Caco-2 (cell line): Measurements from ENCODE around the gene KLHL33. TPM values are rescaled to one million over a fixed set of nuclear protein-coding genes. Genes with fewer than 3 reads are reported as not detected.

Source experiments
- BruUV-seq: library from RNA; stranded (reverse); fragments of 400-500 nt; replicated peaks from 2 replicates; lab custom pipeline; 2021; lab: Mats Ljungman, UMichigan
- CTCF ChIA-PET: fragments of 300-600 bp; sonication (Branson Sonifier 250); formaldehyde crosslinking; loops from one replicate; lab custom pipeline; 2022; ENCODE audit warnings: antibody characterized with exemption; lab: Charles Lee
- POLR2A ChIA-PET: fragments of 300-600 bp; sonication (Branson Sonifier 250); formaldehyde crosslinking; loops from one replicate; lab custom pipeline; 2022; ENCODE audit warnings: antibody characterized with exemption; lab: Charles Lee
- DNase-seq, 2 experiments: peaks; one replicate each; pipeline versions ENCODE4 v3.0.0 to v3.0.0-alpha.2; 2020 to 2022
- H3K27me3 ChIP-seq: replicated peaks from 2 replicates; pipeline ENCODE4 v1.6.0; 2011; ENCODE audit warnings: low read length; ENCODE audit not compliant: control insufficient read depth, insufficient read depth
- H3K36me3 ChIP-seq: 2 replicates; pipeline ENCODE4 v1.5.1; 2011; ENCODE audit warnings: low read length; ENCODE audit not compliant: control insufficient read depth, insufficient read depth
- H3K4me1 ChIP-seq: fragments of 250-450 bp; sonication (Bioruptor Pico); 2 replicates; pipeline ENCODE4 v1.5.1; 2020; ENCODE audit warnings: mild to moderate bottlenecking
- H3K4me3 ChIP-seq: 2 replicates; pipeline ENCODE4 v1.5.1; 2011; ENCODE audit warnings: low read depth, mild to moderate bottlenecking, control low read depth, low read length
- H3K9me3 ChIP-seq: fragments of 250-450 bp; sonication (Bioruptor Pico); 2 replicates; pipeline ENCODE4 v1.5.1; 2020; ENCODE audit warnings: mild to moderate bottlenecking, moderate library complexity
- H3K27ac Mint-ChIP-seq: one replicate; pipeline ENCODE4 v1.8.0; 2022; ENCODE audit warnings: mixed read lengths; ENCODE audit not compliant: unreplicated experiment
- H3K27me3 Mint-ChIP-seq: one replicate; pipeline ENCODE4 v1.8.0; 2022; ENCODE audit warnings: mixed read lengths; ENCODE audit not compliant: insufficient read depth, unreplicated experiment
- H3K36me3 Mint-ChIP-seq: one replicate; pipeline ENCODE4 v1.8.0; 2022; ENCODE audit warnings: mild to moderate bottlenecking, mixed read lengths; ENCODE audit not compliant: insufficient read depth, unreplicated experiment
- H3K4me1 Mint-ChIP-seq: one replicate; pipeline ENCODE4 v1.8.0; 2022; ENCODE audit warnings: low read depth, mixed read lengths; ENCODE audit not compliant: unreplicated experiment
- H3K4me3 Mint-ChIP-seq: one replicate; pipeline ENCODE4 v1.8.0; 2022; ENCODE audit warnings: mild to moderate bottlenecking, moderate library complexity, mixed read lengths; ENCODE audit not compliant: unreplicated experiment
- H3K9me3 Mint-ChIP-seq: one replicate; pipeline ENCODE4 v1.8.0; 2022; ENCODE audit warnings: mixed read lengths; ENCODE audit not compliant: unreplicated experiment
- intact Hi-C: fragments of 100-400 bp; cut with micrococcal nuclease; formaldehyde crosslinking; loops from one replicate; pipeline ENCODE4 v1.10.0; 2022; ENCODE audit not compliant: unreplicated experiment
- total RNA-seq: library from RNA; stranded (reverse); gene quantifications from 2 replicates; pipeline ENCODE4 v1.2.3, GENCODE V29; 2022
- TF ChIP-seq, protein P1 (sequence below), 2 experiments: fragments of 200-600 bp in 1 of 2; IDR thresholded peaks; 1 replicate in 1 of 2; 2 replicates in 1 of 2; pipeline versions ENCODE4 v1.5.1 to v1.8.0; 2011 to 2022; ENCODE audit warnings: antibody characterized with exemption in 1 of 2, control low read depth in 1 of 2, inconsistent platforms in 1 of 2, low read depth in 1 of 2, low read length in 1 of 2, mild to moderate bottlenecking in 1 of 2, moderate library complexity in 1 of 2; ENCODE audit not compliant: insufficient read depth in 1 of 2, severe bottlenecking in 1 of 2, unreplicated experiment in 1 of 2

The KLHL33 gene
- total RNA-seq, 1 experiment from 2014 or later = not detected

DNA sequence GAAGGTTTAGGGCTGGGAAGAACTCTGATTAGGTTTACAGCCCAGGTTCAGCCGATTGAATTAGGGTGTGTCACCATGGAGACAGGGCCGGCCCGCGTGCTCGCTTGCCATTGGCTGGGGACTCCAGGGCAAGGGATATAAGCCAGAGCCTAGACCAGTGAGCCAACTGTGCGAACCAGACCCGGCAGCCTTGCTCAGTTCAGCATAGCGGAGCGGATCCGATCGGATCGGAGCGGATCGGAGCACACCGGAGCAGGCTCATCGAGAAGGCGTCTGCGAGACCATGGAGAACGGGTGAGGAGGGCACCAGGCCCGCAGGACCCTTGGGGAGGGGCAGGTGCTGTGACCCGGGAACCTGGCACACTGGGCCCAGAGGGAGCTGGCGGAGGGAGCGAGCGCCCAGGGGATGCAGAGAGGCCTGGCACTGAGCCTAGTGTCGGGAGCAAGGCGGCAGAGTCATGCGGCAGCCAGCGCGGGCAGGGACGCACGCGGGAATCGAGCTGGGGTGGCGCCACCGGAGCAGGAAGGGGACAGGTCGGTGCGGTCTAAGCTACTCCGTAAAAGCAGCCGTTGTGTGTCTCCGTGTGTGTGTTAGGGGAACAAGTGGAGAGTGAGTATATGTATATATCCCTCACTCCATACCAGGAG is 33.4 kb upstream of the KLHL33 start, which contains the start of gene PNP:
PNP (plus strand) TSS at position 165 of the 648 bp plus-strand sequence; CDS start at position 284, 119 bp downstream.
- Histone ChIP-seq H3K36me3 (no peaks in the 10 kb centered on the region), H3K27me3 (no peaks in the 10 kb centered on the region), H3K4me3 (peak within 1 kb of the TSS; percentile 90), H3K4me1 (peaks cover 9% of the 10 kb centered on the region), H3K9me3 (no peaks in the 10 kb centered on the region)
- ChIA-PET CTCF (interaction anchor here (0.6 to 1.3 kb wide), 3 partner anchors 40 to 126 kb away, joined by 3 to 6 read pairs (median 5); partner anchors contain the start of gene PARP2), POLR2A (interaction anchor here (0.5 to 2.9 kb wide), 11 partner anchors 8 to 137 kb away, joined by 3 to 33 read pairs (median 4); partner anchors contain the start of genes APEX1, OSGEP, PARP2 and PIP4P1)
- Mint-ChIP-seq H3K4me3 (peak within 1 kb of the TSS; percentile 83), H3K27ac (peak within 1 kb of the TSS; percentile 90), H3K9me3 (no peaks in the 10 kb centered on the region), H3K4me1 (peaks cover 21% of the 10 kb centered on the region), H3K27me3 (no peaks in the 10 kb centered on the region), H3K36me3 (peaks cover 49% of the 10 kb centered on the region)
- peak; percentile 94 for DNase-seq
- intact Hi-C loops = loop anchor here (1.0 to 2.0 kb wide), 3 partner anchors 8 to 56 kb away; partner anchors contain the start of genes PIP4P1 and TEP1
- BruUV-seq = TSS peak; percentile 36
- TF ChIP-seq, protein P1, sequence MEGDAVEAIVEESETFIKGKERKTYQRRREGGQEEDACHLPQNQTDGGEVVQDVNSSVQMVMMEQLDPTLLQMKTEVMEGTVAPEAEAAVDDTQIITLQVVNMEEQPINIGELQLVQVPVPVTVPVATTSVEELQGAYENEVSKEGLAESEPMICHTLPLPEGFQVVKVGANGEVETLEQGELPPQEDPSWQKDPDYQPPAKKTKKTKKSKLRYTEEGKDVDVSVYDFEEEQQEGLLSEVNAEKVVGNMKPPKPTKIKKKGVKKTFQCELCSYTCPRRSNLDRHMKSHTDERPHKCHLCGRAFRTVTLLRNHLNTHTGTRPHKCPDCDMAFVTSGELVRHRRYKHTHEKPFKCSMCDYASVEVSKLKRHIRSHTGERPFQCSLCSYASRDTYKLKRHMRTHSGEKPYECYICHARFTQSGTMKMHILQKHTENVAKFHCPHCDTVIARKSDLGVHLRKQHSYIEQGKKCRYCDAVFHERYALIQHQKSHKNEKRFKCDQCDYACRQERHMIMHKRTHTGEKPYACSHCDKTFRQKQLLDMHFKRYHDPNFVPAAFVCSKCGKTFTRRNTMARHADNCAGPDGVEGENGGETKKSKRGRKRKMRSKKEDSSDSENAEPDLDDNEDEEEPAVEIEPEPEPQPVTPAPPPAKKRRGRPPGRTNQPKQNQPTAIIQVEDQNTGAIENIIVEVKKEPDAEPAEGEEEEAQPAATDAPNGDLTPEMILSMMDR (IDR thresholded peaks at IDR 0.05; ENCODE audit: insufficient read depth in 1 of 2, low read depth in 1 of 2, low read length in 1 of 2, severe bottlenecking in 1 of 2, unreplicated experiment in 1 of 2) = no peak

DNA sequence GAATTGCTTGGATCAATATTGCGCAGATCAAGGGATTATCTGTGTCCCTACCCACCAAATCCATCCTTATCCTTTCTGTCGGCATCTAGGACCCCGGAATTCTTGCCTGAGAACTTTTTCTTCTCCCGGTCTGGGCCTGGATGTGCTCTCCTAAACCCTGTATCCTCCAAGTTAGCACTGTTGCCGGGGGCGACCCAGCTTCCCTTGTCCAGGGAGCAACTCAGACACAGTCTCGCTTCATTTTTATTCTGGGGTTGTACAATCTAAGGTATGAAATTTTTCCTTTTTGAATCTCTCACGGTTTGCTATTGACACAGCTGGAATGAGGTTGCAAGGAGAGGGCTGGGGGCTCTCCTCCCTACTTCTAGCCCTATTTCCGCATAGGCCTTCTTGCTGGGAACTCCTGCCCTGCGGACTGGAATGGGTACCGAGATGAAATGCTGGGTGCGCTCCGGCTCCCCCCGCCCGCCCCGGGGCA is 32.8 kb upstream of the KLHL33 start:
- H3K36me3 Mint-ChIP-seq = peaks cover 43% of the 10 kb centered on the region
- TF ChIP-seq, protein P1 (IDR thresholded peaks at IDR 0.05; ENCODE audit: insufficient read depth in 1 of 2, low read depth in 1 of 2, low read length in 1 of 2, severe bottlenecking in 1 of 2, unreplicated experiment in 1 of 2) = no peak
- Histone ChIP-seq H3K36me3 (no peaks in the 10 kb centered on the region), H3K4me3 (peak overlapping the region; percentile 90), H3K4me1 (peaks cover 9% of the 10 kb centered on the region), H3K27me3 (no peaks in the 10 kb centered on the region), H3K9me3 (no peaks in the 10 kb centered on the region)
- ChIA-PET POLR2A (interaction anchor here (0.7 to 2.9 kb wide), 3 partner anchors 7 to 17 kb away, joined by 3 to 33 read pairs (median 16); partner anchors contain the start of genes APEX1, OSGEP and PIP4P1), CTCF (interaction anchor here (1.0 kb wide), 1 partner anchor 126 kb away, joined by 3 read pairs; the partner anchor contains the start of gene PARP2)
- no peak for DNase-seq
- intact Hi-C loops = loop anchor here (1.0 to 2.0 kb wide), 3 partner anchors 8 to 56 kb away; partner anchors contain the start of genes PIP4P1 and TEP1
- peaks cover 21% of the 10 kb centered on the region for H3K4me1 Mint-ChIP-seq
- peak overlapping the region; percentile 90 for H3K27ac Mint-ChIP-seq
- no peaks in the 10 kb centered on the region for H3K9me3 Mint-ChIP-seq
- H3K27me3 Mint-ChIP-seq = no peaks in the 10 kb centered on the region
- peak overlapping the region; percentile 83 for H3K4me3 Mint-ChIP-seq
- no TSS peak for BruUV-seq
